Nephron progenitor cell (in vitro differentiated cells): ENCODE data around the gene SIM1.

Experiments used
- DNase-seq: peaks from one replicate; pipeline ENCODE4 v3.0.0; 2021
- H3K27ac Mint-ChIP-seq: 2 replicates; pipeline ENCODE4 v1.8.0; 2021; ENCODE audit warnings: mild to moderate bottlenecking, moderate library complexity, mixed read lengths
- H3K27me3 Mint-ChIP-seq: 2 replicates; pipeline ENCODE4 v1.8.0; 2021; ENCODE audit warnings: mild to moderate bottlenecking, low read depth, mixed read lengths; ENCODE audit not compliant: poor library complexity
- H3K36me3 Mint-ChIP-seq: 2 replicates; pipeline ENCODE4 v1.8.0; 2021; ENCODE audit warnings: low read depth, mixed read lengths
- H3K4me1 Mint-ChIP-seq: 2 replicates; pipeline ENCODE4 v1.8.0; 2021; ENCODE audit warnings: mixed read lengths
- H3K4me3 Mint-ChIP-seq: 2 replicates; pipeline ENCODE4 v1.8.0; 2021; ENCODE audit warnings: mild to moderate bottlenecking, moderate library complexity, mixed read lengths
- H3K9me3 Mint-ChIP-seq: 2 replicates; pipeline ENCODE4 v1.8.0; 2021; ENCODE audit warnings: mild to moderate bottlenecking, moderate library complexity, mixed read lengths
- TF ChIP-seq, protein P1 (sequence below): fragments of 200-600 bp; sonication (generic); IDR thresholded peaks from 2 replicates; pipeline ENCODE4 v1.5.0; 2021; ENCODE audit warnings: antibody characterized with exemption

SIM1 gene

DNA sequence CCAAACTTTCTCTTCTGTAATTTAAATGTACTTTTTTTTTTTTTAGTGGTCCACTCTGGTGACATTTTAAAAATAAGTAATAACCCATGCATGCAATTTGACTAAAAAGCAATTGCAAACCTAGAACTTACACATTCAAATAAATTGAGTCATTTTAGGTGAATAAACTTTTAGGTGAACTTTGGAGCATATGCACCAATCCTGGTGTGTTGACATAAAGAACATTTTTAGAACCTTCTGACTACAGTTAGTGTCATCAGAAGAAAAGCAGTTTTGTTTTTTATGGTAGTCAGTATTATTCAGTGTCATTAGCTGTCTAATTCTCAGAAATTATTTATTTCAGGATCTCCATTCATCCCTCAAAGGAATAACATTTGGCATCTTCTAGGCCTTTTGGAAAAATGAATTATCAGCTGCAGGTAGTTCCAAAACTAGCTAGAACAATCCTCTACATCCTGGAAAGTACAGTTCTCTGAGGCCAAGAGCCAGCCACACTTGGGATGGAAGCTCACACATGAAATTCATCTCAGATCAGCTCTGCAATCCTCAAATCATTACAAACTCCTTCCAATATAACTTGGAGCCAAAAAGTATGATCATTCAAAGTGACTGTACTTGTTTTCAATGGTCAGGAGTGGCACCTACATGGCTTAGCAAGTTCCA is 38.5 kb upstream of the SIM1 start:
- no peaks in the 10 kb centered on the region for H3K27me3 Mint-ChIP-seq
- peaks cover 10% of the 10 kb centered on the region for H3K9me3 Mint-ChIP-seq
- TF ChIP-seq, protein P1, sequence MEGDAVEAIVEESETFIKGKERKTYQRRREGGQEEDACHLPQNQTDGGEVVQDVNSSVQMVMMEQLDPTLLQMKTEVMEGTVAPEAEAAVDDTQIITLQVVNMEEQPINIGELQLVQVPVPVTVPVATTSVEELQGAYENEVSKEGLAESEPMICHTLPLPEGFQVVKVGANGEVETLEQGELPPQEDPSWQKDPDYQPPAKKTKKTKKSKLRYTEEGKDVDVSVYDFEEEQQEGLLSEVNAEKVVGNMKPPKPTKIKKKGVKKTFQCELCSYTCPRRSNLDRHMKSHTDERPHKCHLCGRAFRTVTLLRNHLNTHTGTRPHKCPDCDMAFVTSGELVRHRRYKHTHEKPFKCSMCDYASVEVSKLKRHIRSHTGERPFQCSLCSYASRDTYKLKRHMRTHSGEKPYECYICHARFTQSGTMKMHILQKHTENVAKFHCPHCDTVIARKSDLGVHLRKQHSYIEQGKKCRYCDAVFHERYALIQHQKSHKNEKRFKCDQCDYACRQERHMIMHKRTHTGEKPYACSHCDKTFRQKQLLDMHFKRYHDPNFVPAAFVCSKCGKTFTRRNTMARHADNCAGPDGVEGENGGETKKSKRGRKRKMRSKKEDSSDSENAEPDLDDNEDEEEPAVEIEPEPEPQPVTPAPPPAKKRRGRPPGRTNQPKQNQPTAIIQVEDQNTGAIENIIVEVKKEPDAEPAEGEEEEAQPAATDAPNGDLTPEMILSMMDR, result no peak
- H3K36me3 Mint-ChIP-seq, result no peaks in the 10 kb centered on the region
- no peak overlapping the region for H3K27ac Mint-ChIP-seq
- no peak overlapping the region for H3K4me3 Mint-ChIP-seq
- no peak for DNase-seq
- H3K4me1 Mint-ChIP-seq, result no peaks in the 10 kb centered on the region

DNA sequence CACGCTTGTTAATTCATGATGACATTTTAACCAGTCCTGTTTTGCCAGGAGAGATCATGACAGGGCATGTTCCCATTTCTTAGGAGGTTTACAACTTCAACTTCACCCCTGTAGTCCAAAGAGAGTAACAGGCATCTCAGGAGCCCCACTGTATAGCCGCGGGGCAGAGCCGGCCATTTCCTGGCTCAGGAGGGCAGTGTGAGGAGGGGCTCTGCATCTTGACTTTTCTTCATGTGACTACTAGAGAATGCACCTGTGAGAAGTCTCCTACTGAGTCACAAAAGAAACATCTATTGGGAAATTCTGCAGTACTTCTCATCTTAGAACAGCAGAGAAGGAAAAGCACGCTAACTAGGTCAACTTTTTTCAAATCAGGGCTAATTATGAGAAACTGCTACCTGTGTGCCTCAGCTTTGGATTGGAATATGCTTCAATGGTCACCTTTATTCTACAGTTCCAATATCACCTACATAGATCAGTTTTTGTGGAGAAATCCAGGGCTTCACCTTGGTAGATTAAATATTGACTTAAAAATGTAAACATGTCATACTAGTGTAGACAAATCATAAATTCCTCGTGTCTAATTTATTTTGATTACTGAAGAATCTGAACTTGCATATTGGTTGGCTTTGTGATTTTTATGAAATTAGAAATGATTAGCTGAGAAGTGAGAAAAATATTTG is 28.6 kb upstream of the SIM1 start:
- H3K27ac Mint-ChIP-seq, result no peak overlapping the region
- peaks cover 38% of the 10 kb centered on the region for H3K9me3 Mint-ChIP-seq
- H3K4me3 Mint-ChIP-seq, result no peak overlapping the region
- peaks cover 11% of the 10 kb centered on the region for H3K36me3 Mint-ChIP-seq
- DNase-seq, result no peak
- H3K27me3 Mint-ChIP-seq, result no peaks in the 10 kb centered on the region
- peaks cover 30% of the 10 kb centered on the region for H3K4me1 Mint-ChIP-seq
- TF ChIP-seq, protein P1, result no peak

DNA sequence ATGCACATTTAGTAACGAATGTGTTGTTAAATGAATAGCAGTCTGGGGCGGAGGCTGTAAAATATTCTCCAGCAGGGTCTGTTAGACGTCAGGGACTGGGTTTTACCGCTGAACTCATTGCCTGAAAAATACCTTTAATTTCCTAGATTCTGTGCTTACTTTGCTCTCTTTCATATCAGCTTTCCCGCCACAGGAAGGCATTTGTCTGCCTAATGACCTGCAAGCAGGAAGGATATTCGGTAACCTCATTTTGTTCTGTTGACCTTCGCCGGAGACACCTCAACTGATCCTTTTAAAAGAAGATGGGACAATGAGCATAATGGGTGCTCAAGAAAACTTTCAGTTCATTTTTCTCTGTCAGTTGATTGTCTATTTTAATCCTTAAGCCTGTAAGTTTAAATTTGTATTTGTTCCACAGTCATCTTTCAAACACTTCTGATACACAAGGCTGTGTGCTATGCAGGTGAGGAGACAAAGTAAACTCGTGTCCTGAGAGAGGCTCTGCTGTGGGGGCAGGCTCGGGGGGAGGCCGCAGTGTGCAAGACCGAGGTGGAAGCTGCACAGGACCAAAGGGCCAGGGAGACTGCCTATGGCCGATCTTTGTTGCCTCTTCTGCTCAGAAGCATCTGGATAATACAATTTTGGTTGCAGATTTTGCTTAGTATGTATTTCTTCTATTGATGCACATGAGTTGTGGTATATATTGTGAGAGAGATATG is 27.4 kb upstream of the SIM1 start:
- TF ChIP-seq, protein P1, result no peak
- H3K27me3 Mint-ChIP-seq, result no peaks in the 10 kb centered on the region
- H3K9me3 Mint-ChIP-seq, result peaks cover 28% of the 10 kb centered on the region
- H3K36me3 Mint-ChIP-seq, result peaks cover 11% of the 10 kb centered on the region
- peaks cover 30% of the 10 kb centered on the region for H3K4me1 Mint-ChIP-seq
- peak overlapping the region; percentile 82 for H3K27ac Mint-ChIP-seq
- no peak overlapping the region for H3K4me3 Mint-ChIP-seq
- no peak for DNase-seq

DNA sequence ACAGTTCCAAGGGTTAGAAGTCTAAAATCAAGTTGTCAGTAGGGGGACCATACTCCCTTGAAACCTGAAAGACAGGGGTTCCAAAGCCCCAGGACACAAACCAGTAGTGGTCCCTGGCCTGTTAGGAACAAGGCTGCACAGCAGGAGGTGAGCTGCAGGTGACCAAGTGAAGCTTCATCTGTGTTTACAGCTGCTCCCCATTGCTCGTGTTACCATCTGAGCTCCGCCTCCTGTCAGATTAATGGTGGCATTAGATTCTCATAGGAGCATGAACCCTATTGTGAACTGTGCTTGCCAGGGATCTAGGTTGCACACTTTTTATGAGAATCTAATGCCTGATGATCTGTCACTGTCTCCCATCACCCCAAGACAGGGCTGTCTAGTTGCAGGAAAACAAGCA is 25.3 kb upstream of the SIM1 start:
- no peak for DNase-seq
- peaks cover 11% of the 10 kb centered on the region for H3K36me3 Mint-ChIP-seq
- TF ChIP-seq, protein P1, result no peak
- H3K4me1 Mint-ChIP-seq, result peaks cover 30% of the 10 kb centered on the region
- H3K27me3 Mint-ChIP-seq, result peaks cover 3% of the 10 kb centered on the region
- no peak overlapping the region for H3K27ac Mint-ChIP-seq
- H3K4me3 Mint-ChIP-seq, result no peak overlapping the region
- H3K9me3 Mint-ChIP-seq, result peaks cover 19% of the 10 kb centered on the region

DNA sequence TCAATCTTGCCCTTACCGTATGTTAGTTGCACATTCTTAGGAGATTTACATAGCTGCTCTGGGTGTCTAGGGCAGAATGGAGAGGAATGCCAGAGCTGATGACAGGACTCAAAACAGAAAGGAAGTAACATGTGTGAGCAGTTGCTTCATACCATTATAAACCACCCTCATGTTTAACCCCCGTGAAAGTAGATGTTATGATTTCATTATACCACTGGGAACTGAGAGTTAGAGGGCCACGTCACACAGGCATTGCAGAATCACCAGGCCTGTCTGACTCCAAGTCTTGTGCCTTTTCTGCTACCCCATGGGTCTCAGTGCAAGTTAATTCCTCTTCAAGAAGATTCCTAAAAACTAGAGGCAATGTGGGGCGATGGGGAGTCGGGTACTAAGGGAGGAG is 23.5 kb upstream of the SIM1 start:
- DNase-seq, result no peak
- H3K27me3 Mint-ChIP-seq, result peaks cover 7% of the 10 kb centered on the region
- no peak overlapping the region for H3K27ac Mint-ChIP-seq
- peaks cover 19% of the 10 kb centered on the region for H3K9me3 Mint-ChIP-seq
- peaks cover 11% of the 10 kb centered on the region for H3K36me3 Mint-ChIP-seq
- TF ChIP-seq, protein P1, result no peak
- peaks cover 35% of the 10 kb centered on the region for H3K4me1 Mint-ChIP-seq
- H3K4me3 Mint-ChIP-seq, result no peak overlapping the region
